Aortic smooth muscle cell (primary cell): Measurements from ENCODE around the gene TNFRSF12A. TPM values are rescaled to one million over a fixed set of nuclear protein-coding genes. Genes with fewer than 3 reads are reported as not detected.

Source experiments
- total RNA-seq: library from RNA; depleted of rRNA; stranded (reverse); fragments of >200 nt; gene quantifications from 2 replicates; pipeline ENCODE4 v1.2.3, GENCODE V29; 2014

TNFRSF12A gene, protein sequence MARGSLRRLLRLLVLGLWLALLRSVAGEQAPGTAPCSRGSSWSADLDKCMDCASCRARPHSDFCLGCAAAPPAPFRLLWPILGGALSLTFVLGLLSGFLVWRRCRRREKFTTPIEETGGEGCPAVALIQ
- 265 and 335 TPM in 2 replicates for total RNA-seq

DNA sequence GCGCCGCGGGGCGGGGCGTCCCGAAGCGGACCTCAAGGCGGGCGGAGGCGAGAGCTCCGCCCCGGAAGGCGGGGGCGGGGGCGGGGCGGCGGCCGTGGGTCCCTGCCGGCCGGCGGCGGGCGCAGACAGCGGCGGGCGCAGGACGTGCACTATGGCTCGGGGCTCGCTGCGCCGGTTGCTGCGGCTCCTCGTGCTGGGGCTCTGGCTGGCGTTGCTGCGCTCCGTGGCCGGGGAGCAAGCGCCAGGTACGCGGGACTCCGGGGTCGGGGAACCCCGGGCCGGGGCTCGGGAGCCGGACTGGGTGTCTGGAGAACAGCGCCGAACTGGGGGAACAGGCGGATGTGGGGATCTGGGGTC is at the start of gene TNFRSF12A:
TNFRSF12A (plus strand) TSS at position 122 of the 357 bp plus-strand sequence; CDS start at position 152, 30 bp downstream.

DNA sequence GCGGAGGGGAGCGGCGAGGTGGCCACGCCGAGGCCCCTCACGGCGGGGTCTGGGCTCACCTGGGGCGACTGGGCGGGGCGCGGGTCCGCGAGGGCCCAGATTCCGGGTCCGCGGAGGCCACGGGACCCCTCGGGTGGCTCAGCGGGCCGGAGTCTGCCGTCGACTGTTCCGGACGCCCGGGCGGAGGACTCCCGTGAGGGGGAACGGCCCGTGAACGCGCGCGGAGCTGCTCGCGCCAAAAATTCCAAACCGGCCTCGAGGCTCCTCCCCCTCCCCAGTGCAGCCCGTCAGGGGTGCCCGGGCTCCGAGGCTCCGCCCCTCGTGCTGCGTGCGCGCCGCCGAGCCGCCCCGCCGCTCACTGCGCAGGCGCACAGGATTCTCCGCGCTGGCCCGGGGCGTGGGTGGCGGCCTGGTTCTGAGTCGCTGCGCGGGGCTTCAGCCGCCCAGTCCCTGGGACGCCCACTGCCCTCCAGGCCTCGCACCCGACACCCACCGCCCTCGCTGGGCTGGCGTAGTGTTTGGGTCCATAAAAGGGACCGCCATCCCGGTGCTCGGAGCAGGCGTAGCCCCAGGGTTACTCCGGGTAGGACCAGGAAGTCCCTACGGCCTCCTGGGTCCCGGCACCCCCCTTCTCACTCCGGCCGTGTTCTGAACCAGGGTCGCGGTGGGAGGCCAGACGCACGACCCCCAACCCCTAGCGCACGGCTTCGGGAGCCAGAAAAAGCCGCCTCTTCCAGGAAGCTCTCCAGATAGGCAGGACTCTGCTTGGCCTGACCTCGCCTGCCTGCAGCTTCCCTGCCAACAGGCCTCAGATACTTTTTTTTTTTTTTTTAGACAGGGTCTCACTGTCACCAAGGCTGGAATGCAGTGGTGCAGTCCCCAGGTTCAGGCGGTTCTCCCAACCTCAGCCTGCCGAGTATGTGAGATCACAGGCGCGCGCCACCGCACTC is 39.7 kb upstream of the TNFRSF12A start, which contains the start of gene PKMYT1:
PKMYT1 (minus strand) TSS at position 220 of the 950 bp plus-strand sequence. CDS start 789 bp downstream, outside the sequence.

DNA sequence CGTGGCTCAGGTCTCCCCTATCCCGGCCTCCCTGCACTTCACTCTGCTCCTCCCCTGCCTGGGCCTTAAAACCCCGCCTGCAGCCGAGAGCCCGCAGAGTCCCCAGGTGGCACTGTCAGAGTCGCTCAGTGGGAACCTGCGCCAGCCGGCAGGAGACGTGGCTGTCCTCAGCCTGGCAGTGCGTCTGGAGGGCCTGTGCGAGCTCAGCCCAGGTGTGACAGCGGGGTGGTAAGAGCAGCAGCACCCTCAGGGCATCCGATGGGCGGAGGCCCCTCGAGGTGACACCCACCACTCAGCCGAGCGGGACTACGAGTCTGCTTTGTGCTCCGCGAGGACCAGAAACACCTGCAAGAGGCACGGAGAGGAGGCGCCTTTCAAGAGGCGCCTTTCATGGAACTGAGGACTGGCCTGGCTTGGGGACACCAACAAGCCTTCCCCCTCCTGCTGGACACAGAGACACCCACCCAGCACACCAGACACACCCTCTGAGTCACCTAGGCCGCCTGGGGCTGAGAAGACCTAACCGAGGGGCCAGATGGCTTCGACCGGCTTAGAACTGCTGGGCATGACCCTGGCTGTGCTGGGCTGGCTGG is 7.2 kb upstream of the TNFRSF12A start, which contains the start of gene CLDN9:
CLDN9 (plus strand) TSS at position 96 of the 593 bp plus-strand sequence; CDS start at position 536, 440 bp downstream.

GRCh38 chr16:3017794-3018506 is 2.2 kb upstream of the TNFRSF12A start, which contains the start of gene CLDN6:
CLDN6 (minus strand) TSS chr16:3018183; CDS start chr16:3016021, 2,162 bp downstream.

DNA sequence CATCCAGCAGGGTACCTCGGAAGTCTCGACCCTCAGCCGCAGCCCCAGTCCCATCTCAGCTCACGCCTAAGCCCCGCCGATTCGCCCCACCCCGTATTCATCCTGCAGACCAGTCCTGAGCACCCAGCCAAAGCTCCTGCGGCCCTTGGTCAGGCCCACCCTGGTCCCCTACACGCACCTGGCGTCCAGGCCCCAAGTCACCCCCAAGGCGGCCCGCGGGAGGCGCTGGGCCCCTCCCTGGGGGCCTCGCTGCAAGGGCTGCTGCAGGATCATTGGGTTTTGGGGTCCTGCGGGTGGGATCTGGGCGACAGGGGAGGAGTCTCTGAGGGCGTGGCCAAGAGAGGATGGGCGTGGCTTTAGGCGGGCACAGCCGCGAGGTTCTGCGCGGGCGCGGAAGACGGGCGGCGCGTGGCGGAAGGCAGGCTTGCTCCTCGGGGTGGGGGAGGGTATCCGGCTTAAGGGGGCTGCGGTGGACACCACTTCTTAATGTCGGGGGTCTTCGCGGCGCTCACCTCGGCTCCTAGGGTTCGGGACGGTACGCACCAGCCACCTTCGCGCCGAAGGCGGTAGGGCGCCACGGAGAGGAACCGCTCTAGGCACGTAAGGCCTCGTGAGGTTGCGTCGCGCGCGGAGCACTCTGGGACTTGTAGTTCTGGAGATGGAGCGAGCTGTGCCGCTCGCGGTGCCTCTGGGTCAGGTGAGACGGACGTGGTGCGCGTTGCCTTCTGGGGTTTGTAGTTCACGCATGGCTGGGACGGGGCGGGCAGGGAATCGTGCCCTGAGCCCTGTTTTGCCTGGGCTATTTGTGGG is 3.7 kb downstream of the TNFRSF12A start, which contains the start of the genes HCFC1R1 and THOC6:
HCFC1R1 (minus strand) TSS at position 274 of the 810 bp plus-strand sequence; CDS start at position 273, 1 bp downstream.
THOC6 (plus strand) TSS at position 367 of the 810 bp plus-strand sequence; CDS start at position 659, 292 bp downstream.

GRCh38 chr16:3036726-3037315 is 16.7 kb downstream of the TNFRSF12A start, which contains the start of gene BICDL2:
BICDL2 (minus strand) TSS chr16:3036944; CDS start chr16:3035496, 1,448 bp downstream.

GRCh38 chr16:3045758-3046640 is 25.8 kb downstream of the TNFRSF12A start, which contains the start of gene MMP25:
MMP25 (plus strand) TSS chr16:3046561; CDS start chr16:3046918, 357 bp downstream.

GRCh38 chr16:3065069-3065741 is 45.0 kb downstream of the TNFRSF12A start, which contains the start of gene IL32:
IL32 (plus strand) TSS chr16:3065640; CDS start chr16:3065812, 172 bp downstream.

Other genes with a start within 250 kb of the TNFRSF12A start
- gene ELOB, start 243.1 kb upstream of the TNFRSF12A start, total RNA-seq = 355 and 449 TPM in 2 replicates
- not detected in 2 replicates for gene PRSS33, start 232.8 kb upstream of the TNFRSF12A start, total RNA-seq
- not detected in 2 replicates for gene PRSS41, start 221.9 kb upstream of the TNFRSF12A start, total RNA-seq
- gene PRSS21, start 203.1 kb upstream of the TNFRSF12A start, total RNA-seq = not detected in 2 replicates
- 0.25 and 3.7 TPM in 2 replicates for gene ZG16B, start 190.1 kb upstream of the TNFRSF12A start, total RNA-seq
- gene PRSS22, start 162.2 kb upstream of the TNFRSF12A start, total RNA-seq = not detected in 2 replicates
- gene FLYWCH2, start 137.2 kb upstream of the TNFRSF12A start, total RNA-seq = 56.6 and 63.1 TPM in 2 replicates
- 35.6 and 38.4 TPM in 2 replicates for gene FLYWCH1, start 108.4 kb upstream of the TNFRSF12A start, total RNA-seq
- gene KREMEN2, start 56.1 kb upstream of the TNFRSF12A start, total RNA-seq = not detected in 2 replicates
- gene PAQR4, start 51.0 kb upstream of the TNFRSF12A start, total RNA-seq = 6.5 and 12.6 TPM in 2 replicates
- gene PKMYT1, start 39.9 kb upstream of the TNFRSF12A start, total RNA-seq = 3.4 and 5.9 TPM in 2 replicates
- not detected in 2 replicates for gene CLDN9, start 7.4 kb upstream of the TNFRSF12A start, total RNA-seq
- not detected in 2 replicates for gene CLDN6, start 2.2 kb upstream of the TNFRSF12A start, total RNA-seq
- 17.0 and 27.1 TPM in 2 replicates for gene HCFC1R1, start 3.6 kb downstream of the TNFRSF12A start, total RNA-seq
- 14.1 and 15.0 TPM in 2 replicates for gene THOC6, start 3.7 kb downstream of the TNFRSF12A start, total RNA-seq
- 0.13 TPM in 1 of 2 replicates, not detected in the other for gene BICDL2, start 16.6 kb downstream of the TNFRSF12A start, total RNA-seq
- gene MMP25, start 26.2 kb downstream of the TNFRSF12A start, total RNA-seq = not detected in 2 replicates
- gene IL32, start 45.3 kb downstream of the TNFRSF12A start, total RNA-seq = 3.4 and 4.4 TPM in 2 replicates
- not detected in 2 replicates for gene ZSCAN10, start 78.9 kb downstream of the TNFRSF12A start, total RNA-seq
- 12.6 and 13.6 TPM in 2 replicates for gene ZNF205, start 92.2 kb downstream of the TNFRSF12A start, total RNA-seq
- gene ZNF213, start 114.7 kb downstream of the TNFRSF12A start, total RNA-seq = 3.2 and 5.7 TPM in 2 replicates
- gene OR1F1, start 167.8 kb downstream of the TNFRSF12A start, total RNA-seq = not detected in 2 replicates
- gene ZNF200, start 214.8 kb downstream of the TNFRSF12A start, total RNA-seq = 6.5 and 8.5 TPM in 2 replicates
- under 0.01 and 0.13 TPM in 2 replicates for gene MEFV, start 236.3 kb downstream of the TNFRSF12A start, total RNA-seq